Body of pancreas (tissue), 4 donors: ENCODE measurements around the gene SRI.
A peak's percentile ranks its signal among the peaks of the same experiment; 100 is the strongest.

ENCODE experiments used
- CTCF ChIP-seq, 7 experiments: fragments of 450-650 bp in 4 of 7; fragments of 200-600 bp in 3 of 7; sonication (generic) in 3 of 7; IDR thresholded peaks; one replicate each; pipeline ENCODE4 v1.5.1; 2016 to 2019; ENCODE audit warnings: antibody characterized with exemption in 7 of 7
- POLR2A ChIP-seq, 3 donors: fragments of 450-650 bp; IDR thresholded peaks; one replicate each; pipeline ENCODE4 v1.6.1; 2016; ENCODE audit warnings: antibody characterized with exemption in 3 of 3, mild to moderate bottlenecking in 2 of 3

- TF ChIP-seq POLR2A (IDR thresholded peaks at IDR 0.05) = no peak
- TF ChIP-seq CTCF (IDR thresholded peaks at IDR 0.05) = peak; percentile 42 to 64 (median 53)
Measured at GRCh38 chr7:88169717-88170320, 50.0 kb downstream of the SRI start.
